K562 (cell line): ENCODE measurements around the gene SLCO3A1. TPM values are rescaled to one million over a fixed set of nuclear protein-coding genes. Genes with fewer than 3 reads are reported as not detected.

Experiments
- ATAC-seq: fragments of 200-7000 bp; cut with Tn5 transposase; 3 replicates; pipeline ENCODE4 v1.9.1; 2020; ENCODE audit warnings: moderate library complexity
- BruUV-seq: library from RNA; stranded (reverse); fragments of 400-500 nt; replicated peaks from 2 replicates; lab custom pipeline; 2021; lab: Mats Ljungman, UMichigan
- CTCF ChIA-PET: fragments of 300-600 bp; formaldehyde crosslinking; extraction: SDS; loops from one replicate; lab custom pipeline; 2021; ENCODE audit warnings: low intra/inter-chr PET ratio; lab: Yijun Ruan, JAX
- POLR2A ChIA-PET: fragments of 300-600, 350-650 bp; sonication (Branson Sonifier 250); formaldehyde crosslinking; extraction: SDS; loops from one replicate; lab custom pipeline; 2021; ENCODE audit warnings: antibody characterized with exemption, inconsistent platforms; lab: Yijun Ruan, JAX
- DNase-seq, 4 experiments: peaks; one replicate each; pipeline versions ENCODE4 v3.0.0 to v3.0.0-alpha.2; 2011 to 2018; ENCODE audit warnings: low spot score in 3 of 4, mixed read lengths in 3 of 4; ENCODE audit errors: extremely low read depth in 1 of 4
- FAIRE-seq: peaks from 2 replicates; lab custom pipeline; 2011; peaks lifted over from hg19 to GRCh38; lab: Jason Lieb, UNC
- H2AFZ ChIP-seq: 2 replicates; pipeline ENCODE4 v1.6.0; 2011; ENCODE audit warnings: low read depth, low read length, control low read depth, inconsistent platforms
- H3K27ac ChIP-seq: fragments of 200-600 bp; 3 replicates; pipeline ENCODE4 v1.8.0; 2011; ENCODE audit warnings: low read depth, mild to moderate bottlenecking, control low read depth, inconsistent platforms, low read length, moderate library complexity, mixed read lengths; ENCODE audit errors: extremely low read depth
- H3K27me3 ChIP-seq, 2 experiments: fragments of 300-600 bp in 1 of 2; 2 replicates in 1 of 2; 3 replicates in 1 of 2; pipeline versions ENCODE4 v1.6.0 to v1.8.0; 2011; ENCODE audit warnings: inconsistent platforms in 2 of 2, low read length in 2 of 2, mild to moderate bottlenecking in 1 of 2, mixed read lengths in 1 of 2, moderate library complexity in 1 of 2; ENCODE audit not compliant: control insufficient read depth in 2 of 2, insufficient read depth in 2 of 2
- H3K36me3 ChIP-seq: fragments of 300-600 bp; 3 replicates; pipeline ENCODE4 v1.8.0; 2011; ENCODE audit warnings: mild to moderate bottlenecking, low read length, inconsistent platforms; ENCODE audit not compliant: control insufficient read depth, insufficient read depth
- H3K4me1 ChIP-seq, 2 experiments: fragments of 200-600 bp in 1 of 2; replicated peaks in 1 of 2; 2 replicates in 1 of 2; 3 replicates in 1 of 2; pipeline versions ENCODE4 v1.5.1 to v1.8.0; 2011; ENCODE audit warnings: inconsistent platforms in 2 of 2, low read length in 2 of 2, mild to moderate bottlenecking in 1 of 2, mixed read lengths in 1 of 2, moderate library complexity in 1 of 2; ENCODE audit not compliant: control insufficient read depth in 2 of 2, insufficient read depth in 2 of 2
- H3K4me2 ChIP-seq: 2 replicates; pipeline ENCODE4 v1.6.1; 2011; ENCODE audit warnings: low read length, control low read depth, inconsistent platforms, mixed read lengths; ENCODE audit not compliant: insufficient read depth
- H3K4me3 ChIP-seq: fragments of 200-600 bp; sonication (generic), shearing (Covaris generic); 2 replicates; pipeline ENCODE4 v1.5.1; 2016; ENCODE audit warnings: control low read depth, inconsistent platforms
- H3K79me2 ChIP-seq: fragments of 200-600 bp; 3 replicates; pipeline ENCODE4 v1.8.0; 2011; ENCODE audit warnings: low read length, inconsistent platforms; ENCODE audit not compliant: control insufficient read depth, insufficient read depth
- H3K9ac ChIP-seq, 2 experiments: 2 replicates each; pipeline versions ENCODE4 v1.6.0 to v1.6.1; 2011; ENCODE audit warnings: low read depth in 2 of 2, low read length in 2 of 2, control low read depth in 1 of 2, inconsistent platforms in 1 of 2, mild to moderate bottlenecking in 1 of 2, mixed read lengths in 1 of 2; ENCODE audit not compliant: insufficient read depth in 1 of 2
- H3K9me1 ChIP-seq: one replicate; pipeline ENCODE4 v1.6.0; 2011; ENCODE audit warnings: inconsistent platforms, mild to moderate bottlenecking, low read length, moderate library complexity; ENCODE audit not compliant: control insufficient read depth, insufficient read depth
- H3K9me3 ChIP-seq: replicated peaks from 2 replicates; pipeline ENCODE4 v1.5.1; 2011; ENCODE audit warnings: low read depth, low read length, inconsistent platforms; ENCODE audit not compliant: control insufficient read depth, insufficient read depth
- H4K20me1 ChIP-seq: replicated peaks from 2 replicates; pipeline ENCODE4 v1.6.1; 2011; ENCODE audit warnings: low read length, inconsistent platforms, mixed read lengths; ENCODE audit not compliant: control insufficient read depth, insufficient read depth
- ARHGAP35 ChIP-seq: fragments of 450-650 bp; IDR thresholded peaks from 2 replicates; pipeline ENCODE4 v1.6.1; 2018; ENCODE audit not compliant: partially characterized antibody
- CHD1 ChIP-seq: fragments of 200-600 bp; sonication (generic); IDR thresholded peaks from one replicate; pipeline ENCODE4 v1.6.1; 2012; ENCODE audit warnings: mild to moderate bottlenecking, moderate library complexity, low read length, inconsistent platforms
- EHMT2 ChIP-seq: fragments of 450-650 bp; IDR thresholded peaks from 2 replicates; pipeline ENCODE4 v1.6.1; 2018; ENCODE audit warnings: antibody characterized with exemption
- HOXB6 ChIP-seq: fragments of 250-450 bp; sonication (Bioruptor Pico); IDR thresholded peaks from 2 replicates; pipeline ENCODE4 v1.5.1; 2022; ENCODE audit warnings: mild to moderate bottlenecking, borderline replicate concordance
- KLF6 ChIP-seq: fragments of 250-450 bp; sonication (Bioruptor Pico); IDR thresholded peaks from 2 replicates; pipeline ENCODE4 v1.4.0; 2020; ENCODE audit warnings: mild to moderate bottlenecking, moderate library complexity, borderline replicate concordance
- MCM3 ChIP-seq: fragments of 450-650 bp; IDR thresholded peaks from 2 replicates; pipeline ENCODE4 v1.6.1; 2016
- NFE2L1 ChIP-seq: fragments of 450-650 bp; IDR thresholded peaks from 2 replicates; pipeline ENCODE4 v1.6.1; 2016; ENCODE audit warnings: missing genetic modification characterization, low read depth, mild to moderate bottlenecking, missing compliant biosample characterization, moderate library complexity, borderline replicate concordance
- RBM34 ChIP-seq: fragments of 200-400 bp; formaldehyde crosslinking; IDR thresholded peaks from 2 replicates; pipeline ENCODE4 v1.6.1; 2018; ENCODE audit warnings: low read length, borderline replicate concordance; ENCODE audit not compliant: insufficient read depth
- SMAD1 ChIP-seq: fragments of 150-350 bp; IDR thresholded peaks from 2 replicates; pipeline ENCODE4 v1.6.1; 2014; ENCODE audit warnings: low read length, low read depth; ENCODE audit not compliant: partially characterized antibody
- ZBTB7A ChIP-seq: IDR thresholded peaks from 2 replicates; pipeline ENCODE4 v1.6.1; 2011; ENCODE audit warnings: low read depth, mild to moderate bottlenecking, low read length, moderate library complexity, borderline replicate concordance; ENCODE audit not compliant: control insufficient read depth
- ZNF134 ChIP-seq: fragments of 250-450 bp; sonication (Bioruptor Pico); conservative IDR thresholded peaks from 2 replicates; pipeline ENCODE4 v1.4.0; 2020
- WGBS: fragments of 100-300 bp; shearing (Covaris generic); methylation state at CpG from one replicate; pipeline ENCODE4 v1.1.6; 2016; ENCODE audit warnings: low coverage, mixed read lengths; ENCODE audit not compliant: insufficient coverage; ENCODE audit errors: missing lambda C conversion rate; 5-methylcytosine and 5-hydroxymethylcytosine counted together
- in situ Hi-C: fragments of 300-500 bp; cut with MboI; formaldehyde crosslinking; loops from 4 replicates; pipeline ENCODE4 v1.15.0; 2018; ENCODE audit warnings: inconsistent platforms, mixed read lengths
- intact Hi-C: fragments of 100-400 bp; cut with micrococcal nuclease; formaldehyde crosslinking; loops from 2 replicates; pipeline ENCODE4 v1.14.2; 2022
- polyA plus RNA-seq, 8 experiments: library from polyadenylated mRNA; depleted of rRNA in 4 of 8; stranded (reverse) in 5 of 8; unstranded in 3 of 8; fragments of >200 nt; fragmentation: Nextera tagmentation in 2 of 8; fragmentation: Illumina TruSeq in 1 of 8; extraction: Ambion mirVana in 2 of 8; extraction: Trizol in 1 of 8; gene quantifications; 2 replicates each; pipeline versions ENCODE4 v1.2.1 to v1.2.3, GENCODE V29; 2011 to 2014; ENCODE audit warnings: inconsistent platforms in 1 of 8, missing spikeins in 1 of 8
- total RNA-seq, 7 experiments: library from RNA; depleted of rRNA in 6 of 7; stranded (reverse); fragments of >200 nt in 6 of 7; fragmentation: Illumina TruSeq in 2 of 7; extraction: Trizol in 2 of 7; gene quantifications; 2 replicates each; pipeline versions ENCODE4 v1.2.1 to v1.2.3, GENCODE V29; 2011 to 2021; ENCODE audit warnings: low replicate concordance in 1 of 7
- TF ChIP-seq, protein P1 (sequence below): fragments of 200-800 bp; sonication (Bioruptor generic); IDR thresholded peaks from 2 replicates; pipeline ENCODE4 v1.6.1; 2017; ENCODE audit warnings: missing genetic modification characterization, missing compliant biosample characterization
- TF ChIP-seq, protein P2 (sequence below): fragments of 450-650 bp; formaldehyde crosslinking; IDR thresholded peaks from 2 replicates; pipeline ENCODE4 v1.4.0; 2022; ENCODE audit warnings: mild to moderate bottlenecking, moderate library complexity

SLCO3A1 gene
- total and polyA plus RNA-seq, 9 of the 15 experiments (the other 6 are each of a cell fraction or from before 2014, with no cell fraction given): 0.01 to 0.84 (median 0.06) TPM; not detected in 3

- no peak for TF ChIP-seq SMAD1
- no peak for TF ChIP-seq NFE2L1 (tag)
- TF ChIP-seq KLF6 (CRISPR knock-in tag): no peak
- TF ChIP-seq ZBTB7A: peak; percentile 5; the same call in 1 of the 2 replicates
- TF ChIP-seq, protein P1, sequence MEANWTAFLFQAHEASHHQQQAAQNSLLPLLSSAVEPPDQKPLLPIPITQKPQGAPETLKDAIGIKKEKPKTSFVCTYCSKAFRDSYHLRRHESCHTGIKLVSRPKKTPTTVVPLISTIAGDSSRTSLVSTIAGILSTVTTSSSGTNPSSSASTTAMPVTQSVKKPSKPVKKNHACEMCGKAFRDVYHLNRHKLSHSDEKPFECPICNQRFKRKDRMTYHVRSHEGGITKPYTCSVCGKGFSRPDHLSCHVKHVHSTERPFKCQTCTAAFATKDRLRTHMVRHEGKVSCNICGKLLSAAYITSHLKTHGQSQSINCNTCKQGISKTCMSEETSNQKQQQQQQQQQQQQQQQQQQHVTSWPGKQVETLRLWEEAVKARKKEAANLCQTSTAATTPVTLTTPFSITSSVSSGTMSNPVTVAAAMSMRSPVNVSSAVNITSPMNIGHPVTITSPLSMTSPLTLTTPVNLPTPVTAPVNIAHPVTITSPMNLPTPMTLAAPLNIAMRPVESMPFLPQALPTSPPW: 0 out of 2 replicates have a peak, but pooled peaks have one; percentile 26
- TF ChIP-seq ZNF134 (CRISPR knock-in tag): no peak
- TF ChIP-seq, protein P2, sequence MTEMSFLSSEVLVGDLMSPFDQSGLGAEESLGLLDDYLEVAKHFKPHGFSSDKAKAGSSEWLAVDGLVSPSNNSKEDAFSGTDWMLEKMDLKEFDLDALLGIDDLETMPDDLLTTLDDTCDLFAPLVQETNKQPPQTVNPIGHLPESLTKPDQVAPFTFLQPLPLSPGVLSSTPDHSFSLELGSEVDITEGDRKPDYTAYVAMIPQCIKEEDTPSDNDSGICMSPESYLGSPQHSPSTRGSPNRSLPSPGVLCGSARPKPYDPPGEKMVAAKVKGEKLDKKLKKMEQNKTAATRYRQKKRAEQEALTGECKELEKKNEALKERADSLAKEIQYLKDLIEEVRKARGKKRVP (CRISPR knock-in tag): no peak
- no peak for TF ChIP-seq ARHGAP35
Observed at GRCh38 chr15:91853511-91853947, at the start of gene SLCO3A1 (continued).

DNA sequence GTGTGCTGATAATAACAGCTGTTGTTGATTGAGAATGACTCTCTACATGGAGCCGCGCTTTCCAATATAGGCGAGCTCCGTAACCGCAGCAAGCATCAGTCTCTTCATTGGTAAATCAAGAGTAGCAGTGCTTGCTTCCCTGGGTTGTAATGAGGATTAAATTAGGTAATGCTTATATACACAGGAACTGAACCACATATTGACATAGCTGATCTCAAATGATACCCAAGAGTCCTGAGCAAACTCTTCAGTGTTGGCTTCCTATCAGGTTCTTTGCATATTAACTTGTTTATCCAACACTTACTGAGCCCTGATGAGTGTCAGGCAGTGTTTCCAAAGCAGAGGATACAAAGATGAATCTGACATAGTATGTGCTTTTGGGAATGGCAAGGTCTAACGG, 46.4 kb upstream of the SLCO3A1 start:
- no peaks in the 10 kb centered on the region for H3K9me3 ChIP-seq
- no peaks in the 10 kb centered on the region for H3K36me3 ChIP-seq
- POLR2A ChIA-PET: no interaction called here
- no peak overlapping the region for H3K9ac ChIP-seq
- no peak for TF ChIP-seq MCM3
- TF ChIP-seq RBM34: no peak
- no peak for TF ChIP-seq HOXB6 (CRISPR knock-in tag)
- TF ChIP-seq EHMT2: no peak
- TF ChIP-seq CHD1: no peak
- H2AFZ ChIP-seq: no peak overlapping the region
- WGBS: 0% methylated on average over 6 of the region's 6 CpGs
- intact Hi-C loops (no loop called here), in situ Hi-C loops (no loop called here)
- no peak for DNase-seq
- BruUV-seq: no TSS peak
- no peak for ATAC-seq
- H3K79me2 ChIP-seq: no peaks in the 10 kb centered on the region
- no peaks in the 10 kb centered on the region for H4K20me1 ChIP-seq
- peaks cover 0 to 15% of the 10 kb centered on the region in 2 experiments; a peak in 1 of 5 replicates for H3K27me3 ChIP-seq
- no peak for FAIRE-seq
- H3K27ac ChIP-seq: no peak overlapping the region
- CTCF ChIA-PET: no interaction called here
- no peaks in the 10 kb centered on the region for H3K4me1 ChIP-seq
- H3K4me3 ChIP-seq: no peak overlapping the region
- H3K4me2 ChIP-seq: no peak overlapping the region
- H3K9me1 ChIP-seq: no peaks in the 10 kb centered on the region
